ENCODE data around the gene SAMM50.

Gene SAMM50

DNA sequence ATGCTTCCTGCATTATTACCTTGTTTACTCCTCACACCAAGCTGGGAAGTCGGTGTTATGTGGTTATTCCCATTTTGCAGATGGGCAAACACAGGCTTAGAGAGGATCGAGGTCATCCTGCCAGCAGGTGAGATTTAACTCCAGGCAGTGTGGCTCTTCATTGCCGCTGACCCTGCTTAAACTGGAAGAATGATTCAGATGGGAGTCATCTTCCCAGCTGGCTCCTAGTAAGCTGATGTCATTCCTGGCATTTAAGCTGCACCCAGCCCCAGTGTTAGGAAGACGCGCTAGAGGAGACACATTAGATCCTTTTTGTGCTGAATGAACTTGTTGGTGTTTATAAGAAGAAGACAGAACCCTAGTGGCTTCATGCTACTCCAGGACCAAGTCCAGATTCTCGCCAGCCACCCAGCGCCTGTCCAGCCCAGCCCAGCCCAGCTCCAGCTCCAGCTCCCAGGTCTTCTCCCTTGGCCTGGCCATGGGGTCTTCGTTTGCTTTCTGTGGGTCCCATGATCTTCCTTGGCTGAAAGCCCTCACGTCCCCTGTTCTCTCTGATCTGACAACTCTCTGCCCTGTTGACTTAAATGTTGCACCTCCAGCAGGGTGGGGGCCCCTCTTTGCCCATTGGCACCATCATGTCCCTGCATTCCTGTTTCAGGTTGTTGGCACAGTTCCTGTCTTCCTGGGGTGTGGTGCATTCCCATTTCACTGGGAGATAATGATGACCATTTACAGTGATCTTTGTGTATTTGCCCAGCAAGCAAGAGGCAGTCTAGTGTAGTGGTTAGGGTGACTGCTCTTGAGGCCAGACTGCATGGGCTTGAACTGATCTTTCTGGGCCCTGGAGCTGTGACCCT lies 82.5 kb downstream of the SAMM50 start:
- no peak for TF ChIP-seq CTCF (IDR thresholded peaks at IDR 0.05)

- TF ChIP-seq CTCF (IDR thresholded peaks at IDR 0.05): no peak
These were observed 84.4 kb downstream of the SAMM50 start for GRCh38 chr22:44039566-44040171.

- no peak for TF ChIP-seq CTCF (IDR thresholded peaks at IDR 0.05)
These were observed 87.3 kb downstream of the SAMM50 start for GRCh38 chr22:44042249-44043218.

- TF ChIP-seq CTCF (IDR thresholded peaks at IDR 0.05): no peak
These were observed 89.9 kb downstream of the SAMM50 start for GRCh38 chr22:44045145-44045544.
